Islet of Langerhans (tissue), 1 donor: Measurements from ENCODE around the gene KLK3.

ENCODE experiments used
- FAIRE-seq: peaks from one replicate; lab custom pipeline; 2011; peaks lifted over from hg19 to GRCh38; lab: Jason Lieb, UNC

Gene KLK3

GRCh38 chr19:50902640-50903039, 47.9 kb downstream of the KLK3 start:
- FAIRE-seq: no peak

- no peak for FAIRE-seq
Measured at GRCh38 chr19:50906217-50906616, 51.5 kb downstream of the KLK3 start.

- no peak for FAIRE-seq
Measured at GRCh38 chr19:50908336-50908735, 53.6 kb downstream of the KLK3 start.

GRCh38 chr19:50909240-50910070, 54.7 kb downstream of the KLK3 start:
- no peak for FAIRE-seq
